Psoas muscle (tissue), 8 donors: ENCODE measurements around the gene RANBP9. TPM values are rescaled to one million over a fixed set of nuclear protein-coding genes. Genes with fewer than 3 reads are reported as not detected.

Experiments
- ATAC-seq, 4 donors: fragments of 200-7000 bp; cut with Tn5 transposase; one replicate each; pipeline ENCODE4 v1.9.1; 2020; ENCODE audit warnings: moderate library complexity in 3 of 4, mild to moderate bottlenecking in 2 of 4
- DNase-seq, 2 donors: peaks; one replicate each; pipeline ENCODE4 v3.0.0-alpha.2; 2020
- H3K27ac ChIP-seq: fragments of 200-600 bp; one replicate; pipeline ENCODE4 v1.8.0; 2022
- H3K27me3 ChIP-seq, 3 donors: fragments of 200-600 bp in 1 of 3; one replicate each; pipeline versions ENCODE4 v1.6.1 to v1.8.0; 2013 to 2022; ENCODE audit warnings: low read length in 2 of 3, mild to moderate bottlenecking in 2 of 3, moderate library complexity in 1 of 3; ENCODE audit not compliant: insufficient read depth in 3 of 3
- H3K36me3 ChIP-seq, 2 donors: fragments of 200-600 bp in 1 of 2; one replicate each; pipeline versions ENCODE4 v1.6.1 to v1.8.0; 2013 to 2022; ENCODE audit warnings: low read depth in 1 of 2, mild to moderate bottlenecking in 1 of 2, moderate library complexity in 1 of 2; ENCODE audit not compliant: insufficient read depth in 1 of 2
- H3K4me1 ChIP-seq: fragments of 200-600 bp; one replicate; pipeline ENCODE4 v1.8.0; 2022
- H3K4me3 ChIP-seq: fragments of 200-600 bp; one replicate; pipeline ENCODE4 v1.8.0; 2022; ENCODE audit warnings: mild to moderate bottlenecking
- H3K9me3 ChIP-seq: fragments of 200-600 bp; one replicate; pipeline ENCODE4 v1.8.0; 2022
- CTCF ChIP-seq: fragments of 200-600 bp; IDR thresholded peaks from one replicate; pipeline ENCODE4 v1.8.0; 2022; ENCODE audit warnings: antibody characterized with exemption
- WGBS, 3 donors: extraction: QIAGEN DNeasy Blood & Tissue Kit; methylation state at CpG; one replicate each; pipeline versions ENCODE4 v1.1.6 to v1.1.7; 2013; 5-methylcytosine and 5-hydroxymethylcytosine counted together
- intact Hi-C, 2 donors: fragments of 100-400 bp; cut with DNase I; formaldehyde crosslinking; loops; one replicate each; pipeline versions ENCODE4 v1.11.0 to v1.14.2; 2022
- polyA plus RNA-seq, 3 donors: library from polyadenylated mRNA; stranded (reverse); fragments of 200-250 nt; gene quantifications; one replicate each; pipeline ENCODE4 v1.2.3, GENCODE V29; 2013
- total RNA-seq, 4 donors: library from RNA; stranded (reverse); fragmentation: NEBNext Ultra II Directional in 2 of 4; extraction: Animal tissue kit (Norgen Biotek cat#: 25700) in 2 of 4; gene quantifications; one replicate each; pipeline versions ENCODE4 v1.2.1 to v1.2.4, GENCODE V29; 2021 to 2023
- donor health status: healthy with polysubstance abuse.
- donor health status: DM: no; HTN: no; CAD: no; lungs with moderate emphysema.
- donor health status: Bipolar disorder and iron deficiency.
- donor health status: healthy.
- donor health status: DM: yes; HTN: yes; CAD: no.
- donor health status: DM: no; HTN: no; CAD: no.
- donor health status: DM: no; HTN: no; CAD: no.
- donor health status: DM: yes; HTN: yes; CAD: no.

RANBP9 gene
- total and polyA plus RNA-seq, 7 donors: 22.3 to 72.6 (median 53.0) TPM

- Histone ChIP-seq H3K27me3 (no peaks in the 10 kb centered on the region), H3K4me3 (no peak overlapping the region), H3K27ac (no peak overlapping the region), H3K9me3 (no peaks in the 10 kb centered on the region), H3K4me1 (no peaks in the 10 kb centered on the region), H3K36me3 (peaks cover 10 to 99% of the 10 kb centered on the region in 2 donors)
- no peak for TF ChIP-seq CTCF
- 89 to 96% (median 90%) methylated on average over 4 of the region's 4 CpGs for WGBS, 3 donors
- DNase-seq: no peak
- ATAC-seq: no peak
- intact Hi-C loops: no loop called here
These were observed 114.6 kb downstream of the RANBP9 start for GRCh38 chr6:13597073-13597472.

- DNase-seq (no peak), ATAC-seq (no peak)
- Histone ChIP-seq H3K27ac (no peak overlapping the region), H3K4me1 (peaks cover 4% of the 10 kb centered on the region), H3K4me3 (no peak overlapping the region), H3K9me3 (no peaks in the 10 kb centered on the region), H3K27me3 (no peaks in the 10 kb centered on the region), H3K36me3 (peaks cover 4 to 93% of the 10 kb centered on the region in 2 donors)
- WGBS, 3 donors: 88 to 90% (median 90%) methylated on average over 6 of the region's 6 CpGs
- intact Hi-C loops: no loop called here
- TF ChIP-seq CTCF: no peak
These were observed 117.9 kb downstream of the RANBP9 start for GRCh38 chr6:13593720-13594119.

DNA sequence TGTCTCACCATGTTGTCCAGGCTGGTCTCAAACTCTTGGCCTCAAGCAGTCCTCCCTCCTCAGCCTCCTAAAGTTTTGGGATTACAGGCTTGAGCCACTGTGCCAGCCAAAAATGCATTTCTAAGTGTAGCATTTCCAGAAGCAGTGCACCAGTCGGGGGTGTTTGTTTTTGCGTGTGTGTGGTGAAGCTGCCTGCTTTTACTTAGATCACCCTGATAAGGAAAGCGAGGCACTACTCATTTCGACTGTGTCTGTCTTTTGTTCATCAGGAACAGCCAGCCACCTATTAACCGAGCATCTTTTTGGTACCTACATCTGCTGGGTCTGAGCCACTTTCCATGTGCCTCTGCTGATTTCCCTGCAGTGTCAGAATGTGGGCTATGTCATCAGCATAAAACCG is 118.5 kb downstream of the RANBP9 start:
- no peak for TF ChIP-seq CTCF
- no peaks in the 10 kb centered on the region for H3K27me3 ChIP-seq
- H3K27ac ChIP-seq: no peak overlapping the region
- H3K9me3 ChIP-seq: no peaks in the 10 kb centered on the region
- DNase-seq (no peak), ATAC-seq (no peak)
- no peak overlapping the region for H3K4me3 ChIP-seq
- H3K4me1 ChIP-seq: peaks cover 4% of the 10 kb centered on the region
- peaks cover 4 to 93% of the 10 kb centered on the region in 2 donors for H3K36me3 ChIP-seq
- intact Hi-C loops: no loop called here
- WGBS, 3 donors: 83 to 91% (median 88%) methylated on average over 6 of the region's 6 CpGs

DNA sequence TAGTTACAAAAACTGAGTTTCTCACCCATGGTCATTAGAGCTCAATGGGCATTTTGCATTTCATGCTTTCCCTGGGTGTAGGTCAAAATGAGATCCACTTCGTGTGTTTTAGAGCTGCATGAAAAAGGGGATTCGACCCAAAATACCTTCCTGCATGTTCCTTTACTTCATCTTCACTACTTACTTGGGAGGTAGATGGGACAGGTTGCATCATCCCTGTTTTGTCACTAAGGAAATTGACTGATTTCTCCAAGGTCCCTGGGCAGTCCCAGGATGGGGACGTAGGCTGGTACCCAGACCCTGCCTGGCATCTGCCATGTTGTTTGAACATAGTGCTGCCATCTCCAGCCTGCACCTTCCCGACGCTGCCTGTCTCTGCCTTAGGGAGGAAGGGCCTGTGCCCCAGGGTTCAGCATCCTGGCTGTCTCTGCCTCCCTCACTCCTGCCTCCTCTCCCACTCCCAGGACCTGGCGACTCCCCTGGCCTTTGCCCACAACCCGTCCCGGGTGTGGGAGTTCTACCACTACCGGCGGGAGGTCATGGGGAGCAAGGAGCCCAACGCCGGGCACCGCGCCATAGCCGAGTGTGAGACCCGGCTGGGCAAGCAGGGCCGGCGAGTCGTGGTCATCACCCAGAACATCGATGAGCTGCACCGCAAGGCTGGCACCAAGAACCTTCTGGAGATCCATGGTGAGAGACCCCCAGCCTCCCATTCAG is 120.3 kb downstream of the RANBP9 start:
- no peaks in the 10 kb centered on the region for H3K9me3 ChIP-seq
- peaks cover 4% of the 10 kb centered on the region for H3K4me1 ChIP-seq
- peaks cover 5 to 93% of the 10 kb centered on the region in 2 donors for H3K36me3 ChIP-seq
- H3K27me3 ChIP-seq: no peaks in the 10 kb centered on the region
- WGBS, 3 donors: 93 to 96% (median 93%) methylated on average over 19 to 21 of the region's 21 CpGs
- TF ChIP-seq CTCF: no peak
- intact Hi-C loops: no loop called here
- no peak overlapping the region for H3K4me3 ChIP-seq
- DNase-seq: no peak
- ATAC-seq: no peak
- H3K27ac ChIP-seq: no peak overlapping the region
